HepG2 (cell line): ENCODE measurements around the gene ZNF181. TPM values are rescaled to one million over a fixed set of nuclear protein-coding genes. Genes with fewer than 3 reads are reported as not detected.

Experiments
- ATAC-seq: fragments of 200-7000 bp; cut with Tn5 transposase; 3 replicates; pipeline ENCODE4 v1.9.1; 2020; ENCODE audit warnings: mild to moderate bottlenecking, moderate library complexity
- BruUV-seq: library from RNA; stranded (reverse); fragments of 400-500 nt; replicated peaks from 2 replicates; lab custom pipeline; 2021; lab: Mats Ljungman, UMichigan
- CTCF ChIA-PET: fragments of 300-600 bp; formaldehyde crosslinking; extraction: SDS; loops from one replicate; lab custom pipeline; 2021; ENCODE audit warnings: low total read pairs, inconsistent platforms, low intra/inter-chr PET ratio; lab: Yijun Ruan, JAX
- POLR2A ChIA-PET: fragments of 350-600 bp; sonication (Branson Sonifier 250); formaldehyde crosslinking; loops from one replicate; lab custom pipeline; 2020; ENCODE audit warnings: antibody characterized with exemption, inconsistent platforms; lab: Yijun Ruan, JAX
- DNase-seq: peaks from one replicate; pipeline ENCODE4 v3.0.0-alpha.2; 2015; ENCODE audit warnings: low spot score
- FAIRE-seq: peaks from 3 replicates; lab custom pipeline; 2011; peaks lifted over from hg19 to GRCh38; lab: Jason Lieb, UNC
- H2AFZ ChIP-seq: one replicate; pipeline ENCODE4 v1.6.1; 2011; ENCODE audit warnings: low read length, inconsistent platforms
- H3K27ac ChIP-seq: fragments of 300-600 bp; 3 replicates; pipeline ENCODE4 v1.8.0; 2011; ENCODE audit warnings: mixed run types, mild to moderate bottlenecking, mixed read lengths, low read length, inconsistent platforms; ENCODE audit not compliant: insufficient read depth; ENCODE audit errors: extremely low read length
- H3K27me3 ChIP-seq, 2 experiments: fragments of 200-600 bp in 1 of 2; 2 replicates in 1 of 2; 3 replicates in 1 of 2; pipeline versions ENCODE4 v1.6.0 to v1.8.0; 2011; ENCODE audit warnings: low read length in 2 of 2, mild to moderate bottlenecking in 2 of 2, moderate library complexity in 2 of 2, inconsistent platforms in 1 of 2; ENCODE audit not compliant: insufficient read depth in 2 of 2, control insufficient read depth in 1 of 2
- H3K36me3 ChIP-seq, 2 experiments: fragments of 200-600 bp in 1 of 2; replicated peaks in 1 of 2; 2 replicates in 1 of 2; 3 replicates in 1 of 2; pipeline versions ENCODE4 v1.5.1 to v1.8.0; 2011; ENCODE audit warnings: low read length in 2 of 2, inconsistent platforms in 1 of 2; ENCODE audit not compliant: insufficient read depth in 2 of 2, control insufficient read depth in 1 of 2
- H3K4me1 ChIP-seq: 2 replicates; pipeline ENCODE4 v1.5.1; 2012; ENCODE audit warnings: low read length, inconsistent platforms; ENCODE audit not compliant: insufficient read depth
- H3K4me2 ChIP-seq: 2 replicates; pipeline ENCODE4 v1.6.0; 2011; ENCODE audit warnings: low read depth, low read length, inconsistent platforms
- H3K4me3 ChIP-seq, 3 experiments: fragments of 200-600 bp in 1 of 3; sonication (generic), shearing (Covaris generic) in 1 of 3; replicated peaks in 1 of 3; 2 replicates each; pipeline ENCODE4 v1.5.1; 2011 to 2016; ENCODE audit warnings: low read length in 3 of 3, inconsistent platforms in 2 of 3, low read depth in 2 of 3, mild to moderate bottlenecking in 2 of 3, control low read depth in 1 of 3, mixed read lengths in 1 of 3; ENCODE audit not compliant: insufficient read depth in 1 of 3
- H3K79me2 ChIP-seq: one replicate; pipeline ENCODE4 v1.6.1; 2011; ENCODE audit warnings: low read length, inconsistent platforms; ENCODE audit not compliant: insufficient read depth
- H3K9ac ChIP-seq: 2 replicates; pipeline ENCODE4 v1.6.0; 2011; ENCODE audit warnings: mild to moderate bottlenecking, low read depth, low read length, inconsistent platforms; ENCODE audit not compliant: insufficient read depth
- H3K9me3 ChIP-seq: 2 replicates; pipeline ENCODE4 v1.5.1; 2012; ENCODE audit warnings: mild to moderate bottlenecking, low read length
- H4K20me1 ChIP-seq: 2 replicates; pipeline ENCODE4 v1.6.0; 2011; ENCODE audit warnings: inconsistent platforms, mild to moderate bottlenecking, low read length, moderate library complexity; ENCODE audit not compliant: insufficient read depth
- ARNT ChIP-seq: fragments of 450-650 bp; IDR thresholded peaks from 2 replicates; pipeline ENCODE4 v1.6.1; 2017
- HNRNPLL ChIP-seq: fragments of 200-400 bp; formaldehyde crosslinking; IDR thresholded peaks from 2 replicates; pipeline ENCODE4 v1.6.1; 2017; ENCODE audit warnings: mild to moderate bottlenecking, low read depth, low read length; ENCODE audit not compliant: poor library complexity, severe bottlenecking
- KLF9 ChIP-seq: IDR thresholded peaks from 2 replicates; pipeline ENCODE4 v1.6.1; 2016; ENCODE audit warnings: low read depth
- MEIS1 ChIP-seq: sonication (generic); formaldehyde crosslinking; IDR thresholded peaks from 2 replicates; pipeline ENCODE4 v1.9.0; 2021; ENCODE audit warnings: mild to moderate bottlenecking, missing genetic modification reagents, moderate library complexity, borderline replicate concordance
- NFYC ChIP-seq: IDR thresholded peaks from 2 replicates; pipeline ENCODE4 v1.6.1; 2016; ENCODE audit warnings: missing genetic modification reagents, missing compliant biosample characterization
- NR2C2 ChIP-seq: sonication (generic); formaldehyde crosslinking; IDR thresholded peaks from 2 replicates; pipeline ENCODE4 v1.4.0; 2020; ENCODE audit warnings: missing genetic modification reagents, mild to moderate bottlenecking, moderate library complexity, borderline replicate concordance
- PAX8 ChIP-seq: sonication (generic); formaldehyde crosslinking; IDR thresholded peaks from 2 replicates; pipeline ENCODE4 v1.8.0; 2022; ENCODE audit warnings: mild to moderate bottlenecking, missing genetic modification reagents, borderline replicate concordance
- POLR2AphosphoS2 ChIP-seq: IDR thresholded peaks from 2 replicates; pipeline ENCODE4 v1.6.1; 2011; ENCODE audit warnings: low read depth, low read length, improper control_type of control experiment
- PTBP1 ChIP-seq: fragments of 200-400 bp; formaldehyde crosslinking; IDR thresholded peaks from 2 replicates; pipeline ENCODE4 v1.6.1; 2018; ENCODE audit warnings: low read length, low read depth; ENCODE audit not compliant: poor library complexity, severe bottlenecking
- SMC3 ChIP-seq: IDR thresholded peaks from 2 replicates; pipeline ENCODE4 v1.6.1; 2011; ENCODE audit warnings: low read length, improper control_type of control experiment
- ZBTB21 ChIP-seq: sonication (generic); formaldehyde crosslinking; IDR thresholded peaks from 2 replicates; pipeline ENCODE4 v1.4.0; 2020; ENCODE audit warnings: missing genetic modification reagents
- ZBTB7A ChIP-seq: sonication (generic); formaldehyde crosslinking; IDR thresholded peaks from 2 replicates; pipeline ENCODE4 v1.8.0; 2022; ENCODE audit warnings: mild to moderate bottlenecking, missing genetic modification reagents
- ZC3H13 ChIP-seq: sonication (generic); formaldehyde crosslinking; IDR thresholded peaks from 2 replicates; pipeline ENCODE4 v1.8.1; 2023; ENCODE audit warnings: mild to moderate bottlenecking, missing genetic modification reagents, moderate library complexity
- ZNF569 ChIP-seq: sonication (generic); formaldehyde crosslinking; IDR thresholded peaks from 2 replicates; pipeline ENCODE4 v1.5.0; 2020; ENCODE audit warnings: mild to moderate bottlenecking, missing genetic modification reagents, moderate library complexity, borderline replicate concordance
- ZNF607 ChIP-seq: sonication (generic); formaldehyde crosslinking; IDR thresholded peaks from 2 replicates; pipeline ENCODE4 v1.5.1; 2020; ENCODE audit warnings: missing genetic modification reagents, mild to moderate bottlenecking, borderline replicate concordance
- ZNF713 ChIP-seq: sonication (generic); formaldehyde crosslinking; IDR thresholded peaks from 2 replicates; pipeline ENCODE4 v1.4.0; 2020; ENCODE audit warnings: mild to moderate bottlenecking, missing genetic modification reagents
- ZNF839 ChIP-seq: sonication (generic); formaldehyde crosslinking; IDR thresholded peaks from 2 replicates; pipeline ENCODE4 v1.4.0; 2020; ENCODE audit warnings: missing genetic modification reagents, mild to moderate bottlenecking, borderline replicate concordance
- WGBS: methylation state at CpG from one replicate; pipeline ENCODE4 v1.1.6; 2017; ENCODE audit warnings: low lambda C conversion rate; 5-methylcytosine and 5-hydroxymethylcytosine counted together
- in situ Hi-C: cut with HindIII; loops from 2 replicates; pipeline ENCODE4 v1.10.0; 2017; ENCODE audit warnings: low pct_unique_long_range_greater_than_20kb; ENCODE audit not compliant: extremely low pct_ligation_motif_present
- intact Hi-C: fragments of 100-400 bp; cut with micrococcal nuclease; formaldehyde crosslinking; loops from one replicate; pipeline ENCODE4 v1.10.0; 2022; ENCODE audit not compliant: unreplicated experiment
- polyA plus RNA-seq, 8 experiments: library from polyadenylated mRNA; depleted of rRNA in 3 of 8; stranded (reverse) in 7 of 8; unstranded in 1 of 8; fragments of >200 nt; fragmentation: Illumina TruSeq in 4 of 8; extraction: Trizol in 4 of 8; gene quantifications; 2 replicates each; pipeline versions ENCODE4 v1.2.1 to v1.2.3, GENCODE V29; 2011 to 2016; ENCODE audit warnings: low read depth in 4 of 8, missing spikeins in 1 of 8, mixed read lengths in 1 of 8; ENCODE audit not compliant: insufficient read depth in 1 of 8
- total RNA-seq, 5 experiments: library from RNA; depleted of rRNA; stranded (reverse); fragments of >200 nt; fragmentation: Illumina TruSeq; extraction: Trizol; gene quantifications; 2 replicates each; pipeline ENCODE4 v1.2.3, GENCODE V29; 2016; ENCODE audit warnings: low read depth in 1 of 5
- TF ChIP-seq, protein P1 (sequence below): sonication (generic); formaldehyde crosslinking; IDR thresholded peaks from 2 replicates; pipeline ENCODE4 v1.5.0; 2020; ENCODE audit warnings: missing genetic modification reagents
- TF ChIP-seq, protein P2 (sequence below): sonication (generic); formaldehyde crosslinking; IDR thresholded peaks from 2 replicates; pipeline ENCODE4 v1.5.0; 2020; ENCODE audit warnings: mild to moderate bottlenecking, missing genetic modification reagents

ZNF181 gene
- total and polyA plus RNA-seq, 2 of the 13 experiments (the other 11 are each of a cell fraction or from before 2014, with no cell fraction given): 10.6 to 15.5 TPM

GRCh38 chr19:34774857-34775256 is 40.8 kb downstream of the ZNF181 start:
- H2AFZ ChIP-seq: no peak overlapping the region
- no peaks in the 10 kb centered on the region; a peak in 1 of 5 replicates for H3K27me3 ChIP-seq
- FAIRE-seq: no peak
- peaks cover 12% of the 10 kb centered on the region for H3K4me1 ChIP-seq
- H3K4me2 ChIP-seq: no peak overlapping the region
- intact Hi-C loops: loop anchor here (10.0 kb wide), 1 partner anchor 1750 kb away; no protein-coding TSS in a partner anchor
- TF ChIP-seq ZNF569 (CRISPR knock-in tag): no peak
- TF ChIP-seq ARNT: no peak
- no peak for TF ChIP-seq POLR2AphosphoS2
- no peak for TF ChIP-seq ZBTB7A
- DNase-seq: no peak
- no peaks in the 10 kb centered on the region for H3K9me3 ChIP-seq
- no TSS peak for BruUV-seq
- H3K36me3 ChIP-seq: 0 out of 5 replicates have a peak, but pooled peaks cover 0 to 2% of the 10 kb centered on the region in 2 experiments
- H3K4me3 ChIP-seq: no peak overlapping the region
- no peak for ATAC-seq
- in situ Hi-C loops: no loop called here
- 0% methylated on average over 2 of the region's 2 CpGs for WGBS
- ChIA-PET POLR2A (no interaction called here), CTCF (no interaction called here)
- H3K79me2 ChIP-seq: peaks cover 5% of the 10 kb centered on the region
- H3K9ac ChIP-seq: no peak overlapping the region
- no peak overlapping the region for H3K27ac ChIP-seq
- no peaks in the 10 kb centered on the region for H4K20me1 ChIP-seq

- CTCF ChIA-PET: no interaction called here
- no peaks in the 10 kb centered on the region for H3K9me3 ChIP-seq
- WGBS: 3% methylated on average over 2 of the region's 2 CpGs
- in situ Hi-C loops (no loop called here), intact Hi-C loops (loop anchor here (10.0 kb wide), 1 partner anchor 1754 kb away; no protein-coding TSS in a partner anchor)
- no peak for ATAC-seq
- FAIRE-seq: no peak
- H3K9ac ChIP-seq: no peak overlapping the region
- no peaks in the 10 kb centered on the region for H3K36me3 ChIP-seq
- no peak overlapping the region for H3K4me2 ChIP-seq
- no peak overlapping the region for H3K27ac ChIP-seq
- no peak overlapping the region for H2AFZ ChIP-seq
- no peak for DNase-seq
- BruUV-seq: no TSS peak
- H4K20me1 ChIP-seq: no peaks in the 10 kb centered on the region
- no peaks in the 10 kb centered on the region for H3K4me1 ChIP-seq
- H3K27me3 ChIP-seq: no peaks in the 10 kb centered on the region; a peak in 1 of 5 replicates
- H3K4me3 ChIP-seq: no peak overlapping the region
- H3K79me2 ChIP-seq: no peaks in the 10 kb centered on the region
- POLR2A ChIA-PET: no interaction called here
- TF ChIP-seq SMC3: no peak
- no peak for TF ChIP-seq MEIS1 (CRISPR knock-in tag)
- TF ChIP-seq, protein P1, sequence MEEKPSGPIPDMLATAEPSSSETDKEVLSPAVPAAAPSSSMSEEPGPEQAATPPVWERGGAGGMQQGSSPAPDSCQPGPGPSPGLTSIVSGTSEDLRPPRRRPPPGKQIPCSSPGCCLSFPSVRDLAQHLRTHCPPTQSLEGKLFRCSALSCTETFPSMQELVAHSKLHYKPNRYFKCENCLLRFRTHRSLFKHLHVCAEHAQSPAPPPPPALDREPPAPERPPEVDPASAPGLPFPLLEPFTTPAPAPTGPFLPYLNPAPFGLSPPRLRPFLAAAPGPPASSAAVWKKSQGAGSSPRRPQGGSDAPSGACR: no peak
- no peak for TF ChIP-seq ZNF839
- no peak for TF ChIP-seq KLF9 (CRISPR knock-in tag)
- TF ChIP-seq ZBTB21 (CRISPR knock-in tag): no peak
- no peak for TF ChIP-seq HNRNPLL
- TF ChIP-seq NR2C2 (CRISPR knock-in tag): no peak
- TF ChIP-seq PTBP1: no peak
- TF ChIP-seq NFYC (CRISPR knock-in tag): no peak
- no peak for TF ChIP-seq ZNF607 (CRISPR knock-in tag)
- no peak for TF ChIP-seq PAX8 (CRISPR knock-in tag)
- TF ChIP-seq, protein P2, sequence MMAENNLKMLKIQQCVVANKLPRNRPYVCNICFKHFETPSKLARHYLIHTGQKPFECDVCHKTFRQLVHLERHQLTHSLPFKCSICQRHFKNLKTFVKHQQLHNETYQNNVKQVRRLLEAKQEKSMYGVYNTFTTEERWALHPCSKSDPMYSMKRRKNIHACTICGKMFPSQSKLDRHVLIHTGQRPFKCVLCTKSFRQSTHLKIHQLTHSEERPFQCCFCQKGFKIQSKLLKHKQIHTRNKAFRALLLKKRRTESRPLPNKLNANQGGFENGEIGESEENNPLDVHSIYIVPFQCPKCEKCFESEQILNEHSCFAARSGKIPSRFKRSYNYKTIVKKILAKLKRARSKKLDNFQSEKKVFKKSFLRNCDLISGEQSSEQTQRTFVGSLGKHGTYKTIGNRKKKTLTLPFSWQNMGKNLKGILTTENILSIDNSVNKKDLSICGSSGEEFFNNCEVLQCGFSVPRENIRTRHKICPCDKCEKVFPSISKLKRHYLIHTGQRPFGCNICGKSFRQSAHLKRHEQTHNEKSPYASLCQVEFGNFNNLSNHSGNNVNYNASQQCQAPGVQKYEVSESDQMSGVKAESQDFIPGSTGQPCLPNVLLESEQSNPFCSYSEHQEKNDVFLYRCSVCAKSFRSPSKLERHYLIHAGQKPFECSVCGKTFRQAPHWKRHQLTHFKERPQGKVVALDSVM (CRISPR knock-in tag): no peak
- no peak for TF ChIP-seq ZC3H13 (CRISPR knock-in tag)
- TF ChIP-seq ZNF713: no peak
Measured at GRCh38 chr19:34778342-34778741, 44.3 kb downstream of the ZNF181 start.
